SK-N-SH treated with all-trans-retinoic acid at 6 μM for 48 hours (cell line): ENCODE data around the gene PDE4B.

Experiments
- CREB5 ChIP-seq: fragments of 250-450 bp; sonication (Bioruptor Pico); IDR thresholded peaks from 2 replicates; pipeline ENCODE4 v1.5.1; 2020; ENCODE audit warnings: low read depth, mild to moderate bottlenecking, moderate library complexity
- ESRRG ChIP-seq: fragments of 250-450 bp; sonication (Bioruptor Pico); IDR thresholded peaks from 2 replicates; pipeline ENCODE4 v1.6.1; 2021; ENCODE audit warnings: mild to moderate bottlenecking
- SNAI2 ChIP-seq: fragments of 250-450 bp; sonication (Bioruptor Pico); IDR thresholded peaks from 2 replicates; pipeline ENCODE4 v1.5.0; 2020; ENCODE audit warnings: mild to moderate bottlenecking, moderate library complexity

DNA sequence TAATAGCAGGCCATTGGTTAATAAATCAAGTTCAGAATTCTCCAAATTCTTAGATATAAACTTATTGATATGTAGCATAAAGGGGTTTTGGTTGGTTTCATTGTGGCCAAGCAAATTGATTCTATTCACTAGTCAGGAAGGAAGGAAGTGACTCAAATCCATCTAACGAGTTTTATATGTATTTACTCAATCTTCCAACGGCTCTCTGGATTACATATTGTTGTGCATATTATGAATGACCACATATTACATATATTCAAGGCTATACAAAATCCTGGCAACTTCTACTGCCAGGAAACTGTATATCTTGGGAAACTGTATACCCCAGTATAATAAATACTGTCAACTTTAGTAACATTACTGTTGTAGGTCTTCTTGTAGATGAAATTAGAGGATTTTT is 20.1 kb upstream of the PDE4B start:
- TF ChIP-seq CREB5 (no peak), SNAI2 (CRISPR knock-in tag) (no peak), ESRRG (CRISPR knock-in tag) (no peak)
